ENCODE results near the gene PPAT.
"Not testable (repeated sequence)": the region's sequence is repeated elsewhere in the genome, so short reads cannot be mapped to it uniquely, and the experiment has no call there.

The PPAT gene

DNA sequence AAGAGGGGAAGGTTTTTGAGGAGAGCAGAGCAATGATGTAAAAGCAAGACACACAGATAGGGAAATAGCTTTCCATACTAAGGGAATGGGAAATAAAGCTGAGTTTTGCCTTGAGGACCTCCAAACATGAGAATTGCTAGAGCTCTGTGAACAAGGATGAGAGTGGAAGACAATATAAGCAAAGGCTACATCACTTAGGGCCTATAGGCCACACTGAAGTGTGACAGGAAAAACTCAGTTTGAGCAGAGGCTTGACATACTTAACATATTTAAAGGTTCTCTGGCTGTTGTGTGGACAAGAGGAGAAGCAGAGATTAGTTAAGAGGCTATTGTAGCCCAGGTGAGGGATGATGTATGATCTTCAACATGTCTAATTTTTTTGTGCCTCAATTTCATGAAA lies 26.7 kb upstream of the PPAT start:
- POLR2A ChIA-PET, result no interaction called here
- DNase-seq (ENCODE audit: low read depth, low spot score), result no peak
- CTCF ChIA-PET, result interaction anchor here (0.6 kb wide), 1 partner anchor 374 kb away, joined by 3 read pairs; no protein-coding TSS in a partner anchor
- no peak overlapping the region for H3K4me3 ChIP-seq (ENCODE audit: low read depth, low read length)
- TF ChIP-seq, protein P1, sequence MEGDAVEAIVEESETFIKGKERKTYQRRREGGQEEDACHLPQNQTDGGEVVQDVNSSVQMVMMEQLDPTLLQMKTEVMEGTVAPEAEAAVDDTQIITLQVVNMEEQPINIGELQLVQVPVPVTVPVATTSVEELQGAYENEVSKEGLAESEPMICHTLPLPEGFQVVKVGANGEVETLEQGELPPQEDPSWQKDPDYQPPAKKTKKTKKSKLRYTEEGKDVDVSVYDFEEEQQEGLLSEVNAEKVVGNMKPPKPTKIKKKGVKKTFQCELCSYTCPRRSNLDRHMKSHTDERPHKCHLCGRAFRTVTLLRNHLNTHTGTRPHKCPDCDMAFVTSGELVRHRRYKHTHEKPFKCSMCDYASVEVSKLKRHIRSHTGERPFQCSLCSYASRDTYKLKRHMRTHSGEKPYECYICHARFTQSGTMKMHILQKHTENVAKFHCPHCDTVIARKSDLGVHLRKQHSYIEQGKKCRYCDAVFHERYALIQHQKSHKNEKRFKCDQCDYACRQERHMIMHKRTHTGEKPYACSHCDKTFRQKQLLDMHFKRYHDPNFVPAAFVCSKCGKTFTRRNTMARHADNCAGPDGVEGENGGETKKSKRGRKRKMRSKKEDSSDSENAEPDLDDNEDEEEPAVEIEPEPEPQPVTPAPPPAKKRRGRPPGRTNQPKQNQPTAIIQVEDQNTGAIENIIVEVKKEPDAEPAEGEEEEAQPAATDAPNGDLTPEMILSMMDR (IDR thresholded peaks at IDR 0.05; ENCODE audit: insufficient read depth, low read length, missing control alignments), result no peak

DNA sequence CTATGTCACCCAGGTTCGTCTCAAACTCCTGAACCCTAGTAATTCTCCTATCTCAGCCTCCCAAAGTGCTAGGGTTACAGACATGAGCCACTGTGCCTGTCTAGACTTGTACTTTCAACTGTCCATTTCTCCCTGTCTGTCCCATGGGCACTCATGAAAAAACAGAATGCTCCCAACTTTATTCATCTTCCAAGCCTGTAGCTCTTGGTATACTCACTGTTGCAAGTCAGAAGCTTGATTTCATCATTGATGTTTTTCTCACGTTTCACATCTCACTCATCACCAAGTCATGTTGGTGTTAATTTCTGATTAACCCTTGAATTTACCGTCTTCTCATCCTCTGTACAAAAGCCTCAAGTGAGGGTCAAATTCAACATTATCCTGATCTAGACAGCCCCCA lies 24.7 kb upstream of the PPAT start:
- H3K4me3 ChIP-seq (ENCODE audit: low read depth, low read length), result no peak overlapping the region
- ChIA-PET POLR2A (no interaction called here), CTCF (interaction anchor here (2.2 kb wide), 1 partner anchor 20 kb away, joined by 6 read pairs; no protein-coding TSS in a partner anchor)
- TF ChIP-seq, protein P1 (IDR thresholded peaks at IDR 0.05; ENCODE audit: insufficient read depth, low read length, missing control alignments), result no peak
- no peak for DNase-seq (ENCODE audit: low read depth, low spot score)

GRCh38 chr4:56450342-56450741 lies 14.9 kb upstream of the PPAT start:
- CTCF ChIA-PET, result interaction anchor here (1.6 kb wide), 1 partner anchor 386 kb away, joined by 3 read pairs; no protein-coding TSS in a partner anchor
- TF ChIP-seq, protein P1 (IDR thresholded peaks at IDR 0.05; ENCODE audit: insufficient read depth, low read length, missing control alignments), result no peak
- no peak for DNase-seq (ENCODE audit: low read depth, low spot score)
- no peak overlapping the region for H3K4me3 ChIP-seq (ENCODE audit: low read depth, low read length)
- POLR2A ChIA-PET, result no interaction called here

- H3K4me3 ChIP-seq (ENCODE audit: low read depth, low read length); POLR2A ChIA-PET; DNase-seq (ENCODE audit: low read depth, low spot score); CTCF ChIA-PET: not testable (repeated sequence)
Observed at GRCh38 chr4:56449475-56449874, 14.1 kb upstream of the PPAT start.

DNA sequence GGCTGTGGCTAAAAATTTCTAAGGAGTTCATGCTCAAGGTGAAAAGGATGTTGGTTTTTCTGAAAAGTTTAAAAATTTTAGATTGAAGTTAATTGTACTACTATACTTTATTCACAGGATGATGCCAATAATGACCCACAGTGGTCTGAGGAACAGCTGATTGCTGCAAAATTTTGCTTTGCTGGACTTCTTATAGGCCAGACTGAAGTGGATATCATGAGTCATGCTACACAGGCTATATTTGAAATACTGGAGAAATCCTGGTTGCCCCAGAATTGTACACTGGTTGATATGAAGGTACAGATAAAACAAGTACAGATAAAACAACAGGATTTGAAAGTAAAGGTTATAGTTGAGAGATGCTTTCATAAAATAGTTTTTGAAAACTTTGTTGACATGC lies 12.9 kb upstream of the PPAT start:
- ChIA-PET POLR2A (interaction anchor here (0.6 kb wide), 1 partner anchor 9 kb away, joined by 3 read pairs; no protein-coding TSS in a partner anchor), CTCF (no interaction called here)
- no peak for DNase-seq (ENCODE audit: low read depth, low spot score)
- no peak overlapping the region for H3K4me3 ChIP-seq (ENCODE audit: low read depth, low read length)
- TF ChIP-seq, protein P1 (IDR thresholded peaks at IDR 0.05; ENCODE audit: insufficient read depth, low read length, missing control alignments), result no peak

GRCh38 chr4:56445699-56446098 lies 10.3 kb upstream of the PPAT start:
- TF ChIP-seq, protein P1 (IDR thresholded peaks at IDR 0.05; ENCODE audit: insufficient read depth, low read length, missing control alignments), result no peak
- DNase-seq (ENCODE audit: low read depth, low spot score), result no peak
- POLR2A ChIA-PET, result no interaction called here
- CTCF ChIA-PET, result no interaction called here
- no peak overlapping the region for H3K4me3 ChIP-seq (ENCODE audit: low read depth, low read length)

DNA sequence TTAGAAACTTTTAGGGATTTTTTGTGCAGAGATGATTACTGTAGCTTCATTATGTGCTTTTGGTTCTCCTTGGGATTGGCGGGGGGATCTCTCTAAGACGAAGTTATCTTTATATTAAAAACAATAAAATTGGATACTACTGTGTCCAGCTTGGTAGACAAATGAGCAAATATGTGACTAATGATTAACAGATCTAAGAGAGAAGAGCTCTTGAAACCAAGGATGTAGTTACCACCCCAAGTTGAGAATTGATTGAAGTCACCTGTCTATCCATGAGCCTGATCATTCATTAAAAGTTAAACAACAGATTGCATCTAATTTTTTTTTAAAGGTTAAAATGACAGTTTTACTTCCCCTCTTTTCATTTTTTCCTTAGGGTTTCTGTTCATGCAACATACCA lies 9.3 kb upstream of the PPAT start:
- POLR2A ChIA-PET, result no interaction called here
- no peak for DNase-seq (ENCODE audit: low read depth, low spot score)
- CTCF ChIA-PET, result interaction anchor here (1.8 kb wide), 1 partner anchor 21 kb away, joined by 4 read pairs; no protein-coding TSS in a partner anchor
- TF ChIP-seq, protein P1 (IDR thresholded peaks at IDR 0.05; ENCODE audit: insufficient read depth, low read length, missing control alignments), result no peak
- H3K4me3 ChIP-seq (ENCODE audit: low read depth, low read length), result no peak overlapping the region

All from AG04449 (cell line).